HEK293 (cell line): ENCODE data around the gene TFPT.

Experiments
- BCL11A ChIP-seq: fragments of 450-650 bp; formaldehyde crosslinking; IDR thresholded peaks from 2 replicates; pipeline ENCODE4 v1.5.1; 2016; ENCODE audit warnings: low read depth, missing biosample characterization, missing genetic modification characterization
- EGR2 ChIP-seq: fragments of 450-650 bp; formaldehyde crosslinking; IDR thresholded peaks from 2 replicates; pipeline ENCODE4 v1.5.1; 2016; ENCODE audit warnings: low read depth, missing biosample characterization, missing genetic modification characterization
- KLF8 ChIP-seq: fragments of 450-650 bp; formaldehyde crosslinking; IDR thresholded peaks from 2 replicates; pipeline ENCODE4 v1.5.1; 2016; ENCODE audit warnings: missing biosample characterization, missing genetic modification characterization
- MYNN ChIP-seq: fragments of 450-650 bp; formaldehyde crosslinking; IDR thresholded peaks from 2 replicates; pipeline ENCODE4 v1.5.1; 2016; ENCODE audit warnings: missing biosample characterization, missing genetic modification characterization, borderline replicate concordance
- OSR2 ChIP-seq: fragments of 450-650 bp; formaldehyde crosslinking; IDR thresholded peaks from 2 replicates; pipeline ENCODE4 v1.5.1; 2016; ENCODE audit warnings: missing biosample characterization, missing genetic modification characterization
- SCRT2 ChIP-seq: fragments of 450-650 bp; formaldehyde crosslinking; IDR thresholded peaks from 2 replicates; pipeline ENCODE4 v1.5.1; 2016; ENCODE audit warnings: missing biosample characterization, missing genetic modification characterization
- SP2 ChIP-seq: fragments of 450-650 bp; formaldehyde crosslinking; IDR thresholded peaks from 2 replicates; pipeline ENCODE4 v1.5.1; 2016; ENCODE audit warnings: missing biosample characterization, missing genetic modification characterization
- YY1 ChIP-seq: fragments of 450-650 bp; formaldehyde crosslinking; IDR thresholded peaks from 2 replicates; pipeline ENCODE4 v1.5.1; 2018; ENCODE audit warnings: missing biosample characterization, missing genetic modification characterization
- ZBTB7A ChIP-seq: fragments of 450-650 bp; formaldehyde crosslinking; IDR thresholded peaks from 2 replicates; pipeline ENCODE4 v1.5.1; 2016; ENCODE audit warnings: low read depth, missing biosample characterization, missing genetic modification characterization
- ZEB2 ChIP-seq: fragments of 450-650 bp; formaldehyde crosslinking; IDR thresholded peaks from 2 replicates; pipeline ENCODE4 v1.5.1; 2016; ENCODE audit warnings: missing biosample characterization, missing genetic modification characterization
- ZFHX2 ChIP-seq: fragments of 450-650 bp; formaldehyde crosslinking; conservative IDR thresholded peaks from 2 replicates; pipeline ENCODE4 v1.5.1; 2016; ENCODE audit warnings: missing biosample characterization, missing genetic modification characterization
- ZNF121 ChIP-seq: fragments of 450-650 bp; formaldehyde crosslinking; IDR thresholded peaks from 2 replicates; pipeline ENCODE4 v1.5.1; 2016; ENCODE audit warnings: missing biosample characterization, missing genetic modification characterization
- ZNF146 ChIP-seq: fragments of 450-650 bp; formaldehyde crosslinking; IDR thresholded peaks from 2 replicates; pipeline ENCODE4 v1.5.1; 2016; ENCODE audit warnings: missing biosample characterization, missing genetic modification characterization
- ZNF302 ChIP-seq: fragments of 450-650 bp; formaldehyde crosslinking; IDR thresholded peaks from 2 replicates; pipeline ENCODE4 v1.5.1; 2016; ENCODE audit warnings: missing biosample characterization, missing genetic modification characterization, low read depth
- ZNF341 ChIP-seq: fragments of 450-650 bp; formaldehyde crosslinking; IDR thresholded peaks from 2 replicates; pipeline ENCODE4; 2016; ENCODE audit warnings: low read depth, missing biosample characterization, missing genetic modification characterization
- ZNF391 ChIP-seq: fragments of 450-650 bp; formaldehyde crosslinking; IDR thresholded peaks from 2 replicates; pipeline ENCODE4 v1.5.1; 2016; ENCODE audit warnings: low read depth, missing biosample characterization, missing genetic modification characterization, borderline replicate concordance
- ZNF473 ChIP-seq: fragments of 450-650 bp; formaldehyde crosslinking; IDR thresholded peaks from 2 replicates; pipeline ENCODE4 v1.5.1; 2017; ENCODE audit warnings: missing biosample characterization, missing genetic modification characterization
- ZNF558 ChIP-seq: fragments of 450-650 bp; formaldehyde crosslinking; IDR thresholded peaks from 2 replicates; pipeline ENCODE4 v1.5.1; 2016; ENCODE audit warnings: missing biosample characterization, missing genetic modification characterization
- ZNF600 ChIP-seq: fragments of 450-650 bp; formaldehyde crosslinking; IDR thresholded peaks from 2 replicates; pipeline ENCODE4 v1.5.1; 2016; ENCODE audit warnings: missing biosample characterization, missing genetic modification characterization
- ZNF660 ChIP-seq: fragments of 450-650 bp; IDR thresholded peaks from 2 replicates; pipeline ENCODE4 v1.5.1; 2018; ENCODE audit warnings: missing biosample characterization, mild to moderate bottlenecking, missing genetic modification characterization
- ZNF747 ChIP-seq: fragments of 450-650 bp; formaldehyde crosslinking; IDR thresholded peaks from 2 replicates; pipeline ENCODE4 v1.5.1; 2016; ENCODE audit warnings: missing biosample characterization, missing genetic modification characterization
- ZNF843 ChIP-seq: fragments of 450-650 bp; formaldehyde crosslinking; IDR thresholded peaks from 2 replicates; pipeline ENCODE4 v1.5.1; 2016; ENCODE audit warnings: missing biosample characterization, missing genetic modification characterization
- ZSCAN23 ChIP-seq: fragments of 450-650 bp; formaldehyde crosslinking; IDR thresholded peaks from 2 replicates; pipeline ENCODE4 v1.5.1; 2016; ENCODE audit warnings: missing biosample characterization, missing genetic modification characterization
- ZXDB ChIP-seq: fragments of 450-650 bp; formaldehyde crosslinking; IDR thresholded peaks from 2 replicates; pipeline ENCODE4 v1.5.1; 2016; ENCODE audit warnings: missing biosample characterization, missing genetic modification characterization
- TF ChIP-seq, protein P1 (sequence below): fragments of 450-650 bp; formaldehyde crosslinking; IDR thresholded peaks from 2 replicates; pipeline ENCODE4 v1.5.1; 2016; ENCODE audit warnings: missing biosample characterization, missing genetic modification characterization
- TF ChIP-seq, protein P2 (sequence below): fragments of 450-650 bp; formaldehyde crosslinking; IDR thresholded peaks from 2 replicates; pipeline ENCODE4 v1.5.1; 2016; ENCODE audit warnings: missing biosample characterization, missing genetic modification characterization
- TF ChIP-seq, protein P3 (sequence below): IDR thresholded peaks from 2 replicates; pipeline ENCODE4 v1.6.1; 2011; ENCODE audit warnings: mild to moderate bottlenecking, low read depth, low read length, borderline replicate concordance
- TF ChIP-seq, protein P4 (sequence below): fragments of 450-650 bp; formaldehyde crosslinking; IDR thresholded peaks from 2 replicates; pipeline ENCODE4 v1.5.1; 2016; ENCODE audit warnings: missing biosample characterization, missing genetic modification characterization
- TF ChIP-seq, protein P5 (sequence below): sonication (generic); formaldehyde crosslinking; IDR thresholded peaks from 2 replicates; pipeline ENCODE4 v1.8.1; 2022; ENCODE audit warnings: mild to moderate bottlenecking, moderate library complexity, missing genetic modification reagents
- TF ChIP-seq, protein P6 (sequence below): fragments of 450-650 bp; formaldehyde crosslinking; IDR thresholded peaks from 2 replicates; pipeline ENCODE4 v1.5.1; 2017; ENCODE audit warnings: missing biosample characterization, missing genetic modification characterization

The TFPT gene

DNA sequence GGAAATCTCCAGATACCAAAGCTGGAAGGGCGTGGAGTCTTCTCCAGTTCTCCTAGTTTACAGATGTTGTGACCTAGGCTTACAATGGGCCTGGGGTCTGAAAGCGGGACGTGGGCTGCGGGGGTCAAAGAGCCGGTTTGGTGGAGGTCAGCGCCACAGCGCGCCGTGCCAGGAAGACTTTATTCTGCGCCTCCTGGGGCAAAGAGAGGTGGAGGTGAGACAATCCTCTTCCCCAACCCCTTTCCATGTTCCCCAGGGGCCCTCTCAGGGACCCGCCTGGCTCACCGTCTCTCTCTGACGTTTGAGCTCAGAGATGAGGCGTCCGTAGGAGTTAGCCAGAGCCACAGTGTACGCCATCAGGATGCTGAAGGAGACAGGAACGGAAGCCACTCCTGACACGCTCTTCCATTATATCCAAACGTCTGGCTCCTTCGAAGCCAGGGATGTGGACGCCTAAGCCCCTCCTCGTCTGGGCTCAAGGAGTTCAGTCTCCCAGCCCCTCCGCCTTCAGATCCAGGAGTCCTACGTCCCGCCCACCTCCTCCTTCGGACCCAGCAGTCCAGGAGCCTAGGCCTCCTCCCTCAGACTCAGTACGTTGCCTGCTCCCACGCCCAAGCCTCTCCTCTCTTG lies 44.8 kb upstream of the TFPT start (continued):
- TF ChIP-seq YY1, result no peak
- no peak for TF ChIP-seq ZNF146 (tag by site-specific recombination)
- TF ChIP-seq ZBTB7A (tag by site-specific recombination), result no peak
- TF ChIP-seq OSR2 (tag by site-specific recombination), result no peak
- TF ChIP-seq ZEB2 (tag by site-specific recombination), result 0 out of 2 replicates have a peak, but pooled peaks have one; percentile 20
- TF ChIP-seq ZNF473 (tag by site-specific recombination), result no peak
- TF ChIP-seq ZNF660 (tag by site-specific recombination), result 0 out of 2 replicates have a peak, but pooled peaks have one; percentile 70
- TF ChIP-seq KLF8 (tag by site-specific recombination), result peak; percentile 59; the same call in 1 of the 2 replicates
- TF ChIP-seq ZNF558 (tag by site-specific recombination), result no peak
- TF ChIP-seq SCRT2 (tag by site-specific recombination), result no peak
- TF ChIP-seq ZFHX2 (tag by site-specific recombination), result peak; percentile 92
- TF ChIP-seq, protein P1, sequence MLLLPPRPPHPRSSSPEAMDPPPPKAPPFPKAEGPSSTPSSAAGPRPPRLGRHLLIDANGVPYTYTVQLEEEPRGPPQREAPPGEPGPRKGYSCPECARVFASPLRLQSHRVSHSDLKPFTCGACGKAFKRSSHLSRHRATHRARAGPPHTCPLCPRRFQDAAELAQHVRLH (tag by site-specific recombination), result no peak
- TF ChIP-seq, protein P2, sequence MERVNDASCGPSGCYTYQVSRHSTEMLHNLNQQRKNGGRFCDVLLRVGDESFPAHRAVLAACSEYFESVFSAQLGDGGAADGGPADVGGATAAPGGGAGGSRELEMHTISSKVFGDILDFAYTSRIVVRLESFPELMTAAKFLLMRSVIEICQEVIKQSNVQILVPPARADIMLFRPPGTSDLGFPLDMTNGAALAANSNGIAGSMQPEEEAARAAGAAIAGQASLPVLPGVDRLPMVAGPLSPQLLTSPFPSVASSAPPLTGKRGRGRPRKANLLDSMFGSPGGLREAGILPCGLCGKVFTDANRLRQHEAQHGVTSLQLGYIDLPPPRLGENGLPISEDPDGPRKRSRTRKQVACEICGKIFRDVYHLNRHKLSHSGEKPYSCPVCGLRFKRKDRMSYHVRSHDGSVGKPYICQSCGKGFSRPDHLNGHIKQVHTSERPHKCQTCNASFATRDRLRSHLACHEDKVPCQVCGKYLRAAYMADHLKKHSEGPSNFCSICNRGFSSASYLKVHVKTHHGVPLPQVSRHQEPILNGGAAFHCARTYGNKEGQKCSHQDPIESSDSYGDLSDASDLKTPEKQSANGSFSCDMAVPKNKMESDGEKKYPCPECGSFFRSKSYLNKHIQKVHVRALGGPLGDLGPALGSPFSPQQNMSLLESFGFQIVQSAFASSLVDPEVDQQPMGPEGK (tag by site-specific recombination), result no peak; the same call in 1 of the 2 replicates
- no peak for TF ChIP-seq ZSCAN23
- peak; percentile 32; the same call in 1 of the 2 replicates for TF ChIP-seq ZNF843 (tag by site-specific recombination)
- no peak for TF ChIP-seq ZNF391 (tag by site-specific recombination)
- TF ChIP-seq, protein P3, sequence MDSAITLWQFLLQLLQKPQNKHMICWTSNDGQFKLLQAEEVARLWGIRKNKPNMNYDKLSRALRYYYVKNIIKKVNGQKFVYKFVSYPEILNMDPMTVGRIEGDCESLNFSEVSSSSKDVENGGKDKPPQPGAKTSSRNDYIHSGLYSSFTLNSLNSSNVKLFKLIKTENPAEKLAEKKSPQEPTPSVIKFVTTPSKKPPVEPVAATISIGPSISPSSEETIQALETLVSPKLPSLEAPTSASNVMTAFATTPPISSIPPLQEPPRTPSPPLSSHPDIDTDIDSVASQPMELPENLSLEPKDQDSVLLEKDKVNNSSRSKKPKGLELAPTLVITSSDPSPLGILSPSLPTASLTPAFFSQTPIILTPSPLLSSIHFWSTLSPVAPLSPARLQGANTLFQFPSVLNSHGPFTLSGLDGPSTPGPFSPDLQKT, result no peak
- TF ChIP-seq EGR2 (tag by site-specific recombination), result peak; percentile 90
- no peak; the same call in 1 of the 2 replicates for TF ChIP-seq ZXDB
- TF ChIP-seq ZNF600, result no peak
- no peak for TF ChIP-seq ZNF302 (tag by site-specific recombination)
- no peak for TF ChIP-seq ZNF747 (tag by site-specific recombination)
- no peak for TF ChIP-seq BCL11A (tag by site-specific recombination)
- TF ChIP-seq ZNF121, result no peak
- TF ChIP-seq, protein P4, sequence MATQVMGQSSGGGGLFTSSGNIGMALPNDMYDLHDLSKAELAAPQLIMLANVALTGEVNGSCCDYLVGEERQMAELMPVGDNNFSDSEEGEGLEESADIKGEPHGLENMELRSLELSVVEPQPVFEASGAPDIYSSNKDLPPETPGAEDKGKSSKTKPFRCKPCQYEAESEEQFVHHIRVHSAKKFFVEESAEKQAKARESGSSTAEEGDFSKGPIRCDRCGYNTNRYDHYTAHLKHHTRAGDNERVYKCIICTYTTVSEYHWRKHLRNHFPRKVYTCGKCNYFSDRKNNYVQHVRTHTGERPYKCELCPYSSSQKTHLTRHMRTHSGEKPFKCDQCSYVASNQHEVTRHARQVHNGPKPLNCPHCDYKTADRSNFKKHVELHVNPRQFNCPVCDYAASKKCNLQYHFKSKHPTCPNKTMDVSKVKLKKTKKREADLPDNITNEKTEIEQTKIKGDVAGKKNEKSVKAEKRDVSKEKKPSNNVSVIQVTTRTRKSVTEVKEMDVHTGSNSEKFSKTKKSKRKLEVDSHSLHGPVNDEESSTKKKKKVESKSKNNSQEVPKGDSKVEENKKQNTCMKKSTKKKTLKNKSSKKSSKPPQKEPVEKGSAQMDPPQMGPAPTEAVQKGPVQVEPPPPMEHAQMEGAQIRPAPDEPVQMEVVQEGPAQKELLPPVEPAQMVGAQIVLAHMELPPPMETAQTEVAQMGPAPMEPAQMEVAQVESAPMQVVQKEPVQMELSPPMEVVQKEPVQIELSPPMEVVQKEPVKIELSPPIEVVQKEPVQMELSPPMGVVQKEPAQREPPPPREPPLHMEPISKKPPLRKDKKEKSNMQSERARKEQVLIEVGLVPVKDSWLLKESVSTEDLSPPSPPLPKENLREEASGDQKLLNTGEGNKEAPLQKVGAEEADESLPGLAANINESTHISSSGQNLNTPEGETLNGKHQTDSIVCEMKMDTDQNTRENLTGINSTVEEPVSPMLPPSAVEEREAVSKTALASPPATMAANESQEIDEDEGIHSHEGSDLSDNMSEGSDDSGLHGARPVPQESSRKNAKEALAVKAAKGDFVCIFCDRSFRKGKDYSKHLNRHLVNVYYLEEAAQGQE, result no peak
- TF ChIP-seq MYNN (tag by site-specific recombination), result no peak
- peak; percentile 57 for TF ChIP-seq SP2 (tag by site-specific recombination)
- TF ChIP-seq, protein P5, sequence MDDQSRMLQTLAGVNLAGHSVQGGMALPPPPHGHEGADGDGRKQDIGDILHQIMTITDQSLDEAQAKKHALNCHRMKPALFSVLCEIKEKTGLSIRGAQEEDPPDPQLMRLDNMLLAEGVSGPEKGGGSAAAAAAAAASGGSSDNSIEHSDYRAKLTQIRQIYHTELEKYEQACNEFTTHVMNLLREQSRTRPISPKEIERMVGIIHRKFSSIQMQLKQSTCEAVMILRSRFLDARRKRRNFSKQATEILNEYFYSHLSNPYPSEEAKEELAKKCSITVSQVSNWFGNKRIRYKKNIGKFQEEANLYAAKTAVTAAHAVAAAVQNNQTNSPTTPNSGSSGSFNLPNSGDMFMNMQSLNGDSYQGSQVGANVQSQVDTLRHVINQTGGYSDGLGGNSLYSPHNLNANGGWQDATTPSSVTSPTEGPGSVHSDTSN, result no peak
- no peak for TF ChIP-seq ZNF341 (tag by site-specific recombination)
- TF ChIP-seq, protein P6, sequence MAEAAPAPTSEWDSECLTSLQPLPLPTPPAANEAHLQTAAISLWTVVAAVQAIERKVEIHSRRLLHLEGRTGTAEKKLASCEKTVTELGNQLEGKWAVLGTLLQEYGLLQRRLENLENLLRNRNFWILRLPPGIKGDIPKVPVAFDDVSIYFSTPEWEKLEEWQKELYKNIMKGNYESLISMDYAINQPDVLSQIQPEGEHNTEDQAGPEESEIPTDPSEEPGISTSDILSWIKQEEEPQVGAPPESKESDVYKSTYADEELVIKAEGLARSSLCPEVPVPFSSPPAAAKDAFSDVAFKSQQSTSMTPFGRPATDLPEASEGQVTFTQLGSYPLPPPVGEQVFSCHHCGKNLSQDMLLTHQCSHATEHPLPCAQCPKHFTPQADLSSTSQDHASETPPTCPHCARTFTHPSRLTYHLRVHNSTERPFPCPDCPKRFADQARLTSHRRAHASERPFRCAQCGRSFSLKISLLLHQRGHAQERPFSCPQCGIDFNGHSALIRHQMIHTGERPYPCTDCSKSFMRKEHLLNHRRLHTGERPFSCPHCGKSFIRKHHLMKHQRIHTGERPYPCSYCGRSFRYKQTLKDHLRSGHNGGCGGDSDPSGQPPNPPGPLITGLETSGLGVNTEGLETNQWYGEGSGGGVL (tag by site-specific recombination), result no peak
